GM12801 (cell line): Measurements from ENCODE around the gene PAIP2.

Experiments used
- CTCF ChIP-seq: IDR thresholded peaks from one replicate; pipeline ENCODE4 v1.5.1; 2011; ENCODE audit warnings: control low read depth; ENCODE audit not compliant: insufficient read length; ENCODE audit errors: extremely low read depth

The PAIP2 gene

DNA sequence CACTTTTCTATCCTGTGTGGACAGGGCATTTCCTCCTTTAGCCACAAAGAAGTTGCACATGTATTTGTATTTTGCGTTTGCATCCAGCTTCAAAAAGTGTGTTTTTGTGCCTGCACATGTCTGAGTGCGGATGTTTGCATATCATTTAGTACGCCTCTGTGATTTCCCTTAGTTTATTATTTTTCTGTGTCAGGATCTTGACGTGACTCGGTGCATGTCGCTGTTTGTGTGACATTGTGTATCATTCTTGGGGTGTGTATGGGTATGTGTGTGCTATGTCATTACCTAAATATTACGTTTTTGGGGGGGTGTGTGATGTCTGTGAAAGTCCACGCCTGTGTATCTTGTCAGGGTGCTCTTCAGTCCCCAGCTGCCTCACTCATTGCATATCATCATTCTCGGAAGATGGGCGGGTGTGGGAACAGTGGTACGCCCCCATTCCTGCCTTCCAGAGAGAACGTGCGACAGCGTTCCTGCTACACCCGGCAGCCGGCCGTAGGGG lies 416 bp upstream of the PAIP2 start:
- TF ChIP-seq CTCF: no peak

GRCh38 chr5:139342423-139342723 lies 719 bp downstream of the PAIP2 start:
- no peak for TF ChIP-seq CTCF

- no peak for TF ChIP-seq CTCF
Observed at GRCh38 chr5:139343476-139343875, 1.8 kb downstream of the PAIP2 start.

DNA sequence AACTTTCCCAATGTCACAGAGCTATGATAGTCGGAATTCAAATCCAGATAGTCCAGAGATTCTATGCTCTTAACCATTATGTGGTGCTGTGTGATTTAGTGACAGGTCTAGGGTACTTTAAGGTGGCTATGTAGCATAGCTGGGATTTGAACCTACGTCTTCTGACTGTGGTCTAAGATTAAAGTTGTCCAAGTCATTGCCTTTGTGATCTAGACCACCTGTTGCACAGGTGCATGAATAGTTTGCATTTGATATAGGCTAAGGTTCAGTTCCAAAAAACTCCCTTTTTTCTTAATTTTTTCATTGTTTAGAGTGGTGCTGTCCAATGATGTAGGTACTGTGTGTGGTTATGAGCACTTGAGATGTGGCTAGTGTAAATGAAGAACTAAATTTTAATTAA lies 2.5 kb downstream of the PAIP2 start:
- TF ChIP-seq CTCF: no peak

GRCh38 chr5:139354186-139354585 lies 12.5 kb downstream of the PAIP2 start:
- TF ChIP-seq CTCF: no peak

- TF ChIP-seq CTCF: no peak
Observed at GRCh38 chr5:139358064-139358463, 16.4 kb downstream of the PAIP2 start.

DNA sequence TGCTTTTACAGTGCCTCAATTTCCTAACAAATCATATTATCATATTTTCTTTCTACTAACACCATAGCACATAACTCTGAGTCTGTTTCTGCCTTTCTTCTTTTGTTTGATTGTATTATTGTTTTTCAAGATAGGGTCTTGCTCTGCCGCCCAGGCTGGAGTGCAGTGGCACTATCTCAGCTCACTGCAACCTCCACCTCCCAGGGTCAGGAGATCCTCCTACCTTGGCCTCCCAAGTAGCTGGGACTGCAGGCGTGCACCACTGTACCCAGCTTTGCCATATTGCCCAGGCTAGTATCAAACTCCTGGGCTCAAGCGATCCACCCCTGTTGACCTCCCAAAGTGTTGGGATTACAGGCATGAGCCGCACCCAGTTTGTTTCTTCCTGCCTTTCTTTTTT lies 18.7 kb downstream of the PAIP2 start:
- TF ChIP-seq CTCF: no peak
